Stimulated activated CD4-positive, alpha-beta T cell treated with anti-CD3 and anti-CD28 coated beads, Interleukin-4, amount 100 ng/mL, for 1 hour (primary cell): ENCODE data around the gene GPR62.
A peak's percentile ranks its signal among the peaks of the same experiment; 100 is the strongest.
"Not testable (repeated sequence)": the region's sequence is repeated elsewhere in the genome, so short reads cannot be mapped to it uniquely, and the experiment has no call there.

Experiments
- DNase-seq: peaks from one replicate; pipeline ENCODE4 v3.0.0-alpha.2; 2020

GPR62 gene

GRCh38 chr3:51971350-51971749 is 16.2 kb downstream of the GPR62 start:
- DNase-seq, result no peak

GRCh38 chr3:51974277-51974962 is 19.2 kb downstream of the GPR62 start:
- DNase-seq, result no peak

- DNase-seq, result peak; percentile 70
Measured at GRCh38 chr3:51974963-51975851, 20.0 kb downstream of the GPR62 start, which contains the start of gene ABHD14A. TSS of gene ABHD14A (plus strand) at chr3:51975064. CDS start at chr3:51975136, 72 bp downstream.

- DNase-seq, result no peak
Measured at GRCh38 chr3:51975852-51976549, 20.8 kb downstream of the GPR62 start.

GRCh38 chr3:51977446-51978142 is 22.4 kb downstream of the GPR62 start:
- no peak for DNase-seq

- DNase-seq, result no peak
Measured at GRCh38 chr3:51978143-51978502, 22.9 kb downstream of the GPR62 start.

GRCh38 chr3:51980253-51980652 is 25.1 kb downstream of the GPR62 start:
- no peak for DNase-seq

GRCh38 chr3:51982352-51982837 is 27.2 kb downstream of the GPR62 start:
- no peak for DNase-seq

GRCh38 chr3:51982838-51983577 is 27.8 kb downstream of the GPR62 start, which contains the start of gene ACY1:
TSS of gene ACY1 (plus strand) at chr3:51983535. CDS start at chr3:51984065, 530 bp downstream.
- peak; percentile 79 for DNase-seq

- no peak for DNase-seq
Measured at GRCh38 chr3:51983578-51984268, 28.5 kb downstream of the GPR62 start.

- no peak for DNase-seq
Measured at GRCh38 chr3:51984269-51984647, 29.1 kb downstream of the GPR62 start.

- no peak for DNase-seq
Measured at GRCh38 chr3:51985063-51985462, 29.9 kb downstream of the GPR62 start.

- no peak for DNase-seq
Measured at GRCh38 chr3:51986010-51986947, 31.1 kb downstream of the GPR62 start.

- no peak for DNase-seq
Measured at GRCh38 chr3:51987568-51987967, 32.4 kb downstream of the GPR62 start.

- DNase-seq, result no peak
Measured at GRCh38 chr3:51988286-51989146, 33.3 kb downstream of the GPR62 start.

GRCh38 chr3:51990501-51990971 is 35.4 kb downstream of the GPR62 start:
- not testable (repeated sequence) for DNase-seq

- no peak for DNase-seq
Measured at GRCh38 chr3:51992017-51992682, 37.0 kb downstream of the GPR62 start.

GRCh38 chr3:51993657-51994056 is 38.5 kb downstream of the GPR62 start:
- not testable (repeated sequence) for DNase-seq
